H1 (cell line): ENCODE results near the gene LRRTM4. TPM values are rescaled to one million over a fixed set of nuclear protein-coding genes. Genes with fewer than 3 reads are reported as not detected.

ENCODE experiments used
- CTCF ChIA-PET: fragments of 300-600 bp; sonication (Branson Sonifier 250); formaldehyde crosslinking; loops from one replicate; lab custom pipeline; 2021; ENCODE audit not compliant: partially characterized antibody; lab: Charles Lee
- POLR2A ChIA-PET: fragments of 300-600 bp; sonication (Branson Sonifier 250); formaldehyde crosslinking; loops from one replicate; lab custom pipeline; 2021; ENCODE audit warnings: inconsistent platforms; ENCODE audit not compliant: partially characterized antibody; lab: Charles Lee
- DNase-seq, 2 experiments: peaks; one replicate each; pipeline versions ENCODE4 v3.0.0 to v3.0.0-alpha.2; 2010 to 2022; ENCODE audit warnings: low spot score in 2 of 2, low read depth in 1 of 2, mixed read lengths in 1 of 2
- FAIRE-seq: peaks from 2 replicates; lab custom pipeline; 2011; peaks lifted over from hg19 to GRCh38; lab: Jason Lieb, UNC
- H2AFZ ChIP-seq: 2 replicates; pipeline ENCODE4 v1.8.1; 2012; ENCODE audit warnings: low read length, inconsistent platforms
- H2AK5ac ChIP-seq: 2 replicates; pipeline ENCODE4 v1.6.1; 2013; ENCODE audit warnings: low read depth, low read length
- H2BK120ac ChIP-seq: replicated peaks from 2 replicates; pipeline ENCODE3; 2013; ENCODE audit warnings: low read depth, low read length, inconsistent platforms
- H2BK12ac ChIP-seq: 2 replicates; pipeline ENCODE4 v1.6.1; 2013; ENCODE audit warnings: low read depth, low read length
- H2BK15ac ChIP-seq: 2 replicates; pipeline ENCODE4 v1.6.1; 2013; ENCODE audit warnings: low read length
- H2BK20ac ChIP-seq: 2 replicates; pipeline ENCODE4 v1.6.1; 2013; ENCODE audit warnings: low read length
- H2BK5ac ChIP-seq: 2 replicates; pipeline ENCODE4 v1.6.1; 2013; ENCODE audit warnings: low read depth, low read length
- H3K14ac ChIP-seq: 2 replicates; pipeline ENCODE4 v1.6.1; 2013; ENCODE audit warnings: inconsistent platforms; ENCODE audit not compliant: insufficient read length
- H3K18ac ChIP-seq: 2 replicates; pipeline ENCODE4 v1.6.1; 2013; ENCODE audit warnings: low read length; ENCODE audit errors: extremely low read depth
- H3K23ac ChIP-seq: 2 replicates; pipeline ENCODE4 v1.6.1; 2013; ENCODE audit warnings: inconsistent platforms; ENCODE audit not compliant: insufficient read length
- H3K23me2 ChIP-seq: 2 replicates; pipeline ENCODE4 v1.6.1; 2013; ENCODE audit warnings: low read depth, low read length
- H3K27ac ChIP-seq: 2 replicates; pipeline ENCODE4 v1.6.1; 2011; ENCODE audit warnings: low read depth, low read length, inconsistent platforms
- H3K27me3 ChIP-seq, 4 experiments: replicated peaks in 1 of 4; 1 replicate in 1 of 4; 2 replicates in 3 of 4; pipeline versions ENCODE4 v1.6.1 to v1.8.1; 2011 to 2013; ENCODE audit warnings: low read length in 3 of 4, mild to moderate bottlenecking in 3 of 4, inconsistent platforms in 2 of 4, mixed read lengths in 2 of 4, moderate library complexity in 1 of 4; ENCODE audit not compliant: control insufficient read depth in 3 of 4, insufficient read depth in 3 of 4; ENCODE audit errors: extremely low read depth in 1 of 4
- H3K36me3 ChIP-seq, 4 experiments: 2 replicates each; pipeline versions ENCODE4 v1.6.1 to v1.8.1; 2011 to 2013; ENCODE audit warnings: mild to moderate bottlenecking in 4 of 4, low read length in 3 of 4, moderate library complexity in 2 of 4, control low read depth in 1 of 4, inconsistent platforms in 1 of 4; ENCODE audit not compliant: insufficient read depth in 4 of 4, control insufficient read depth in 2 of 4
- H3K4ac ChIP-seq: replicated peaks from 2 replicates; pipeline ENCODE3; 2013; ENCODE audit warnings: low read length, low read depth, mixed read lengths, inconsistent platforms; ENCODE audit not compliant: insufficient read length
- H3K4me1 ChIP-seq, 4 experiments: replicated peaks in 1 of 4; 1 replicate in 1 of 4; 2 replicates in 3 of 4; pipeline versions ENCODE4 v1.6.1 to v1.8.1; 2011 to 2013; ENCODE audit warnings: low read length in 3 of 4, inconsistent platforms in 2 of 4, mixed read lengths in 1 of 4; ENCODE audit not compliant: insufficient read depth in 4 of 4, control insufficient read depth in 3 of 4
- H3K4me2 ChIP-seq, 2 experiments: 2 replicates each; pipeline versions ENCODE4 v1.6.1 to v1.8.1; 2011 to 2013; ENCODE audit warnings: low read depth in 2 of 2, low read length in 2 of 2, control low read depth in 1 of 2, inconsistent platforms in 1 of 2, mild to moderate bottlenecking in 1 of 2; ENCODE audit not compliant: insufficient read depth in 1 of 2
- H3K4me3 ChIP-seq, 4 experiments: fragments of 200-600, 300-600 bp in 1 of 4; sonication (generic), shearing (Covaris generic), sonication (Bioruptor Twin) in 1 of 4; 2 replicates each; pipeline versions ENCODE4 v1.5.1 to v1.8.1; 2011 to 2016; ENCODE audit warnings: low read length in 4 of 4, low read depth in 3 of 4, control low read depth in 2 of 4, inconsistent platforms in 2 of 4, mild to moderate bottlenecking in 2 of 4, mixed read lengths in 1 of 4, moderate library complexity in 1 of 4; ENCODE audit not compliant: insufficient read depth in 2 of 4; ENCODE audit errors: extremely low read depth in 1 of 4
- H3K56ac ChIP-seq: replicated peaks from 2 replicates; pipeline ENCODE3; 2013; ENCODE audit warnings: low read depth, mild to moderate bottlenecking, mixed read lengths, low read length, inconsistent platforms; ENCODE audit not compliant: insufficient read length
- H3K79me1 ChIP-seq: 2 replicates; pipeline ENCODE4 v1.6.1; 2013; ENCODE audit warnings: low read depth, low read length, control low read depth
- H3K79me2 ChIP-seq, 2 experiments: 2 replicates each; pipeline versions ENCODE4 v1.6.1 to v1.8.1; 2012 to 2013; ENCODE audit warnings: low read length in 2 of 2, mild to moderate bottlenecking in 2 of 2, inconsistent platforms in 1 of 2; ENCODE audit not compliant: insufficient read depth in 2 of 2, control insufficient read depth in 1 of 2
- H3K9ac ChIP-seq, 4 experiments: replicated peaks in 1 of 4; 1 replicate in 1 of 4; 2 replicates in 3 of 4; pipeline versions ENCODE4 v1.6.1 to v1.8.1; 2011 to 2013; ENCODE audit warnings: low read depth in 3 of 4, low read length in 3 of 4, control low read depth in 2 of 4, mild to moderate bottlenecking in 2 of 4, moderate library complexity in 2 of 4, inconsistent platforms in 1 of 4; ENCODE audit errors: extremely low read depth in 1 of 4
- H3K9me3 ChIP-seq, 2 experiments: 2 replicates each; pipeline versions ENCODE4 v1.6.1 to v1.8.1; 2012 to 2013; ENCODE audit warnings: mild to moderate bottlenecking in 2 of 2, moderate library complexity in 2 of 2, control low read depth in 1 of 2, inconsistent platforms in 1 of 2, low read depth in 1 of 2, low read length in 1 of 2, mixed read lengths in 1 of 2; ENCODE audit not compliant: insufficient read depth in 2 of 2
- H4K20me1 ChIP-seq, 2 experiments: replicated peaks in 1 of 2; 2 replicates each; pipeline versions ENCODE3 to v1.8.1; 2011 to 2013; ENCODE audit warnings: inconsistent platforms in 2 of 2, low read length in 2 of 2, mild to moderate bottlenecking in 1 of 2; ENCODE audit not compliant: insufficient read depth in 2 of 2, control insufficient read depth in 1 of 2
- H4K5ac ChIP-seq: 2 replicates; pipeline ENCODE4 v1.6.1; 2013; ENCODE audit warnings: low read length, low read depth, mixed read lengths, inconsistent platforms; ENCODE audit not compliant: insufficient read length
- H4K8ac ChIP-seq: 2 replicates; pipeline ENCODE4 v1.8.0; 2013; ENCODE audit warnings: mild to moderate bottlenecking, moderate library complexity, low read length, inconsistent platforms; ENCODE audit not compliant: insufficient read depth; ENCODE audit errors: extremely low read depth
- H4K91ac ChIP-seq: replicated peaks from 2 replicates; pipeline ENCODE3; 2013; ENCODE audit warnings: low read length, mixed read lengths, inconsistent platforms; ENCODE audit not compliant: insufficient read length
- ASH2L ChIP-seq: fragments of 200-600, 300-600 bp; sonication (generic); IDR thresholded peaks from one replicate; pipeline ENCODE4 v1.7.1; 2017; ENCODE audit warnings: low read length
- ATF2 ChIP-seq: IDR thresholded peaks from 2 replicates; pipeline ENCODE4 v1.6.1; 2012; ENCODE audit warnings: low read length, inconsistent platforms
- CHD1 ChIP-seq: IDR thresholded peaks from 2 replicates; pipeline ENCODE4 v1.6.1; 2012; ENCODE audit warnings: low read depth, low read length, improper control_type of control experiment
- CHD2 ChIP-seq: IDR thresholded peaks from 2 replicates; pipeline ENCODE4 v1.6.1; 2012; ENCODE audit warnings: low read length, improper control_type of control experiment
- CTBP2 ChIP-seq: IDR thresholded peaks from 2 replicates; pipeline ENCODE4 v1.7.0; 2011; ENCODE audit warnings: borderline replicate concordance, mild to moderate bottlenecking, moderate library complexity, mixed read lengths, low read length; ENCODE audit not compliant: insufficient read depth, insufficient read length
- EGR1 ChIP-seq: IDR thresholded peaks from 2 replicates; pipeline ENCODE4 v1.6.1; 2011; ENCODE audit warnings: low read depth, low read length, borderline replicate concordance
- KDM4A ChIP-seq: IDR thresholded peaks from one replicate; pipeline ENCODE4 v1.7.1; 2012; ENCODE audit warnings: low read depth, mild to moderate bottlenecking, moderate library complexity, low read length, inconsistent platforms; ENCODE audit not compliant: severe bottlenecking
- POLR2A ChIP-seq, 2 experiments: IDR thresholded peaks; 1 replicate in 1 of 2; 2 replicates in 1 of 2; pipeline ENCODE4 v1.6.1; 2011; ENCODE audit warnings: low read depth in 2 of 2, low read length in 2 of 2, mild to moderate bottlenecking in 2 of 2; ENCODE audit errors: control extremely low read depth in 1 of 2
- RAD21 ChIP-seq, 2 experiments: IDR thresholded peaks in 1 of 2; conservative IDR thresholded peaks in 1 of 2; 2 replicates each; pipeline ENCODE4 v1.6.1; 2011; ENCODE audit warnings: low read depth in 2 of 2, low read length in 2 of 2, improper control_type of control experiment in 1 of 2, inconsistent platforms in 1 of 2, mild to moderate bottlenecking in 1 of 2, moderate library complexity in 1 of 2
- RBBP5 ChIP-seq: IDR thresholded peaks from 2 replicates; pipeline ENCODE4 v1.7.1; 2012; ENCODE audit warnings: low read depth, mild to moderate bottlenecking, inconsistent platforms, low read length, moderate library complexity, borderline replicate concordance
- TCF12 ChIP-seq: IDR thresholded peaks from 2 replicates; pipeline ENCODE4 v1.6.1; 2011; ENCODE audit warnings: low read depth, mild to moderate bottlenecking, low read length
- USF2 ChIP-seq: IDR thresholded peaks from 2 replicates; pipeline ENCODE4 v1.6.1; 2011; ENCODE audit warnings: low read length, improper control_type of control experiment
- WGBS, 2 experiments: shearing (Covaris generic) in 1 of 2; methylation state at CpG; one replicate each; pipeline versions ENCODE4 v1.1.6 to v1.1.7; 2013 to 2015; ENCODE audit warnings: low lambda C conversion rate in 2 of 2, mixed read lengths in 2 of 2, inconsistent platforms in 1 of 2, low coverage in 1 of 2, missing lambda C conversion rate in 1 of 2; ENCODE audit not compliant: insufficient replicate concordance in 2 of 2, insufficient coverage in 1 of 2, insufficient read length in 1 of 2; ENCODE audit errors: extremely low coverage in 1 of 2, missing lambda C conversion rate in 1 of 2; 5-methylcytosine and 5-hydroxymethylcytosine counted together
- polyA plus RNA-seq, 7 experiments: library from polyadenylated mRNA; depleted of rRNA in 3 of 7; stranded (reverse) in 5 of 7; unstranded in 2 of 7; fragments of >200 nt in 5 of 7; fragments of 200-250 nt in 2 of 7; gene quantifications; 1 replicate in 5 of 7; 2 replicates in 1 of 7; 4 replicates in 1 of 7; pipeline versions ENCODE4 v1.2.1 to v1.2.3, GENCODE V29; 2011 to 2013; ENCODE audit warnings: missing spikeins in 2 of 7, mixed read lengths in 2 of 7
- total RNA-seq: library from RNA; stranded (reverse); fragmentation: NEBNext Ultra II Directional; extraction: Animal tissue kit (Norgen Biotek cat#: 25700); gene quantifications from 2 replicates; pipeline ENCODE4 v1.2.1, GENCODE V29; 2021

Gene LRRTM4
- total and polyA plus RNA-seq, 2 of the 8 experiments (the other 6 are each of a cell fraction or from before 2014, with no cell fraction given) = 3.6 to 9.5 TPM

GRCh38 chr2:77459840-77460239 is 62.3 kb downstream of the LRRTM4 start:
- CTCF ChIA-PET = interaction anchor here (1.1 kb wide), 1 partner anchor 33 kb away, joined by 3 read pairs; no protein-coding TSS in a partner anchor
- no peak overlapping the region for H3K4me3 ChIP-seq

More at GRCh38 chr2:77459840-77460239, 62.3 kb downstream of the LRRTM4 start:
- Histone ChIP-seq H3K14ac (no peak overlapping the region), H2BK120ac (no peak overlapping the region), H3K23me2 (no peaks in the 10 kb centered on the region), H3K27me3 (no peaks in the 10 kb centered on the region), H3K27ac (no peak overlapping the region), H3K4me1 (0 out of 7 replicates have a peak, but pooled peaks cover 0 to 4% (median 0%) of the 10 kb centered on the region in 4 experiments), H4K91ac (no peak overlapping the region), H3K18ac (no peak overlapping the region), H4K8ac (no peak overlapping the region), H4K20me1 (no peaks in the 10 kb centered on the region), H4K5ac (no peak overlapping the region), H2AFZ (no peak overlapping the region), H3K23ac (no peak overlapping the region), H3K56ac (no peak overlapping the region), H2AK5ac (no peak overlapping the region), H3K79me1 (no peaks in the 10 kb centered on the region), H3K9ac (no peak overlapping the region), H2BK20ac (no peak overlapping the region), H2BK5ac (no peak overlapping the region), H2BK15ac (no peak overlapping the region), H3K36me3 (no peaks in the 10 kb centered on the region), H2BK12ac (no peak overlapping the region), H3K79me2 (no peaks in the 10 kb centered on the region), H3K4ac (no peak overlapping the region), H3K9me3 (no peaks in the 10 kb centered on the region), H3K4me2 (no peak overlapping the region)
- no peak for DNase-seq
- TF ChIP-seq USF2 (no peak), CHD1 (no peak), ATF2 (no peak), RAD21 (IDR thresholded peaks at IDR 0.05 in 1 of 2, conservative IDR thresholded peaks at IDR 0.05 in 1 of 2; ENCODE audit: low read depth in 2 of 2, low read length in 2 of 2) (no peak), TCF12 (no peak), RBBP5 (no peak), POLR2A (IDR thresholded peaks at IDR 0.05; ENCODE audit: control extremely low read depth in 1 of 2, low read depth in 2 of 2, low read length in 2 of 2) (no peak), KDM4A (no peak), EGR1 (no peak), ASH2L (no peak), CTBP2 (no peak), CHD2 (no peak)
- WGBS, 2 experiments = 91% methylated on average over 3 of the region's 3 CpGs; no CpG with 5 or more reads in 1 of the 2 experiments
- POLR2A ChIA-PET = no interaction called here
- FAIRE-seq = no peak
